DND-41 (cell line): ENCODE results near the gene RFTN1.

Source experiments
- CTCF ChIP-seq: IDR thresholded peaks from 2 replicates; pipeline ENCODE4 v1.5.1; 2012; ENCODE audit warnings: borderline replicate concordance, low read length, moderate library complexity, mild to moderate bottlenecking; ENCODE audit not compliant: poor library complexity, severe bottlenecking; ENCODE audit errors: extremely low read depth
- EZH2 ChIP-seq: IDR thresholded peaks from 3 replicates; pipeline ENCODE4 v1.6.1; 2012; ENCODE audit warnings: borderline replicate concordance, low read depth, mild to moderate bottlenecking, moderate library complexity, low read length, inconsistent platforms; ENCODE audit not compliant: severe bottlenecking

DNA sequence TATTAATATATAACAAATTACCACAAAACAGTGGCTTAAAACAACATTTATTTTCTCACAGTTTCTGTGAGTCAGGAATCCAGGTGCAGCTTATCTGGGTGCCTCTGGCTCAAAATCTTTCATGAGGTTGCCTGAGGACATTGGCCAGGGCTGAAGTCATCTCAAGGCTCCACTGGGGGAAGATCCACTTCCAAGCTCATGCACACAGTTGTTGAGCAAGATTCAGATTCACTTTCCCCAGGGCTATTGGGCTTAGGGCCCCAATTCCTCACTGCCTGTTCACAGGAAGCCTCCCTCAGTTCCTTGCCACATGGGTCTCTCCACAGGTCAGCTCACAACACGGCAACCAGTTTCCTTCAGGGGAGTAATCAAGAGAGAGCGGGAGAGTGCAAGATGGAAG is 35.0 kb downstream of the RFTN1 start:
- TF ChIP-seq CTCF (no peak), EZH2 (no peak)
